Activated CD8-positive, alpha-beta memory T cell treated with anti-CD3 and anti-CD28 coated beads, Interleukin-2, amount 10 ng/mL, durations not matched to agents 7 days and 5 days (primary cell): Measurements from ENCODE around the gene ADGRD1. TPM values are rescaled to one million over a fixed set of nuclear protein-coding genes. Genes with fewer than 3 reads are reported as not detected.
A peak's percentile ranks its signal among the peaks of the same experiment; 100 is the strongest.

Source experiments
- ATAC-seq: fragments of 150-1000 bp; cut with Tn5 transposase; one replicate; pipeline ENCODE4 v1.10.0; 2021; ENCODE audit warnings: moderate library complexity
- CTCF ChIA-PET: fragments of 350-600 bp; sonication (Branson Sonifier 250); formaldehyde crosslinking; loops from one replicate; lab custom pipeline; 2021; ENCODE audit warnings: antibody characterized with exemption; lab: Charles Lee
- DNase-seq: peaks from one replicate; pipeline ENCODE4 v3.0.0-alpha.2; 2020
- H3K27ac Mint-ChIP-seq: one replicate; pipeline ENCODE4 v1.8.0; 2021; ENCODE audit warnings: mild to moderate bottlenecking, mixed read lengths
- H3K27me3 Mint-ChIP-seq: one replicate; pipeline ENCODE4 v1.8.0; 2021; ENCODE audit warnings: mixed read lengths
- H3K36me3 Mint-ChIP-seq: one replicate; pipeline ENCODE4 v1.8.0; 2021; ENCODE audit warnings: mild to moderate bottlenecking, mixed read lengths
- H3K4me1 Mint-ChIP-seq: one replicate; pipeline ENCODE4 v1.8.0; 2021; ENCODE audit warnings: mixed read lengths
- H3K4me3 Mint-ChIP-seq: one replicate; pipeline ENCODE4 v1.8.0; 2021; ENCODE audit warnings: mild to moderate bottlenecking, moderate library complexity, mixed read lengths
- H3K9me3 Mint-ChIP-seq: one replicate; pipeline ENCODE4 v1.8.0; 2022; ENCODE audit warnings: low read depth, mixed read lengths
- total RNA-seq, 2 experiments: library from RNA; stranded (reverse); gene quantifications; one replicate each; pipeline ENCODE4 v1.2.3, GENCODE V29; 2021

ADGRD1 gene
- total RNA-seq, 2 experiments from 2014 or later, result 0.23 to 2.2 TPM

- DNase-seq (no peak), ATAC-seq (no peak)
- H3K4me3 Mint-ChIP-seq, result no peak overlapping the region
- H3K36me3 Mint-ChIP-seq, result no peaks in the 10 kb centered on the region
- no peaks in the 10 kb centered on the region for H3K4me1 Mint-ChIP-seq
- H3K27ac Mint-ChIP-seq, result no peak overlapping the region
- no peaks in the 10 kb centered on the region for H3K27me3 Mint-ChIP-seq
- H3K9me3 Mint-ChIP-seq, result no peaks in the 10 kb centered on the region
- CTCF ChIA-PET, result interaction anchor here (1.0 to 6.6 kb wide), 8 partner anchors 10 to 379 kb away, joined by 3 to 98 read pairs (median 4); no protein-coding TSS in a partner anchor
These were observed 179.6 kb downstream of the ADGRD1 start for GRCh38 chr12:131133015-131133905.

- CTCF ChIA-PET, result interaction anchor here (0.8 to 6.6 kb wide), 3 partner anchors 29 to 697 kb away, joined by 3 to 98 read pairs (median 3); no protein-coding TSS in a partner anchor
- Mint-ChIP-seq H3K36me3 (no peaks in the 10 kb centered on the region), H3K4me1 (no peaks in the 10 kb centered on the region), H3K27ac (no peak overlapping the region), H3K9me3 (no peaks in the 10 kb centered on the region), H3K4me3 (no peak overlapping the region), H3K27me3 (no peaks in the 10 kb centered on the region)
- no peak for DNase-seq
- no peak for ATAC-seq
These were observed 180.3 kb downstream of the ADGRD1 start for GRCh38 chr12:131133994-131134393.

- no peaks in the 10 kb centered on the region for H3K36me3 Mint-ChIP-seq
- no peaks in the 10 kb centered on the region for H3K9me3 Mint-ChIP-seq
- H3K4me1 Mint-ChIP-seq, result no peaks in the 10 kb centered on the region
- CTCF ChIA-PET, result interaction anchor here (0.8 to 6.6 kb wide), 3 partner anchors 29 to 696 kb away, joined by 3 to 98 read pairs (median 3); no protein-coding TSS in a partner anchor
- no peak overlapping the region for H3K27ac Mint-ChIP-seq
- ATAC-seq (no peak), DNase-seq (no peak)
- H3K27me3 Mint-ChIP-seq, result no peaks in the 10 kb centered on the region
- H3K4me3 Mint-ChIP-seq, result no peak overlapping the region
These were observed 181.0 kb downstream of the ADGRD1 start for GRCh38 chr12:131134523-131135310.

- Mint-ChIP-seq H3K27me3 (no peaks in the 10 kb centered on the region), H3K4me1 (no peaks in the 10 kb centered on the region), H3K36me3 (no peaks in the 10 kb centered on the region), H3K4me3 (no peak overlapping the region), H3K27ac (no peak overlapping the region), H3K9me3 (no peaks in the 10 kb centered on the region)
- DNase-seq, result no peak
- no peak for ATAC-seq
- CTCF ChIA-PET, result interaction anchor here (1.3 to 6.6 kb wide), 2 partner anchors 30 to 695 kb away, joined by 3 to 98 read pairs; no protein-coding TSS in a partner anchor
These were observed 181.6 kb downstream of the ADGRD1 start for GRCh38 chr12:131135311-131135785.

- Mint-ChIP-seq H3K9me3 (no peaks in the 10 kb centered on the region), H3K27me3 (no peaks in the 10 kb centered on the region), H3K27ac (no peak overlapping the region), H3K4me3 (no peak overlapping the region), H3K36me3 (no peaks in the 10 kb centered on the region), H3K4me1 (no peaks in the 10 kb centered on the region)
- ATAC-seq (no peak), DNase-seq (no peak)
- CTCF ChIA-PET, result interaction anchor here (6.6 kb wide), 1 partner anchor 31 kb away, joined by 98 read pairs; no protein-coding TSS in a partner anchor
These were observed 182.3 kb downstream of the ADGRD1 start for GRCh38 chr12:131135786-131136538.

GRCh38 chr12:131136539-131136872 lies 182.8 kb downstream of the ADGRD1 start:
- CTCF ChIA-PET, result interaction anchor here (6.6 kb wide), 1 partner anchor 31 kb away, joined by 98 read pairs; no protein-coding TSS in a partner anchor
- Mint-ChIP-seq H3K4me3 (no peak overlapping the region), H3K9me3 (no peaks in the 10 kb centered on the region)

GRCh38 chr12:131137009-131137835 lies 183.5 kb downstream of the ADGRD1 start:
- H3K36me3 Mint-ChIP-seq, result no peaks in the 10 kb centered on the region
- H3K4me3 Mint-ChIP-seq, result no peak overlapping the region
- no peaks in the 10 kb centered on the region for H3K4me1 Mint-ChIP-seq
- no peaks in the 10 kb centered on the region for H3K27me3 Mint-ChIP-seq
- H3K9me3 Mint-ChIP-seq, result no peaks in the 10 kb centered on the region
- no peak overlapping the region for H3K27ac Mint-ChIP-seq
- no peak for ATAC-seq
- no peak for DNase-seq
- CTCF ChIA-PET, result no interaction called here

More at GRCh38 chr12:131136539-131136872, 182.8 kb downstream of the ADGRD1 start:
- ATAC-seq, result no peak
- no peak for DNase-seq
- H3K27ac Mint-ChIP-seq, result no peak overlapping the region
- no peaks in the 10 kb centered on the region for H3K36me3 Mint-ChIP-seq
- no peaks in the 10 kb centered on the region for H3K4me1 Mint-ChIP-seq
- no peaks in the 10 kb centered on the region for H3K27me3 Mint-ChIP-seq

GRCh38 chr12:131137836-131138637 lies 184.3 kb downstream of the ADGRD1 start:
- CTCF ChIA-PET, result no interaction called here
- H3K27ac Mint-ChIP-seq, result no peak overlapping the region
- H3K9me3 Mint-ChIP-seq, result no peaks in the 10 kb centered on the region
- no peak overlapping the region for H3K4me3 Mint-ChIP-seq
- H3K36me3 Mint-ChIP-seq, result no peaks in the 10 kb centered on the region
- no peak for DNase-seq
- no peaks in the 10 kb centered on the region for H3K4me1 Mint-ChIP-seq
- no peaks in the 10 kb centered on the region for H3K27me3 Mint-ChIP-seq
- ATAC-seq, result no peak

GRCh38 chr12:131138638-131139362 lies 185.1 kb downstream of the ADGRD1 start:
- peaks cover 4% of the 10 kb centered on the region for H3K27me3 Mint-ChIP-seq
- H3K4me3 Mint-ChIP-seq, result no peak overlapping the region

GRCh38 chr12:131139363-131140068 lies 185.8 kb downstream of the ADGRD1 start:
- CTCF ChIA-PET, result no interaction called here

More at GRCh38 chr12:131138638-131139362, 185.1 kb downstream of the ADGRD1 start:
- CTCF ChIA-PET, result no interaction called here
- no peaks in the 10 kb centered on the region for H3K9me3 Mint-ChIP-seq
- H3K36me3 Mint-ChIP-seq, result no peaks in the 10 kb centered on the region
- DNase-seq, result no peak
- H3K27ac Mint-ChIP-seq, result no peak overlapping the region
- H3K4me1 Mint-ChIP-seq, result no peaks in the 10 kb centered on the region
- no peak for ATAC-seq

GRCh38 chr12:131140069-131140435 lies 186.3 kb downstream of the ADGRD1 start:
- CTCF ChIA-PET, result no interaction called here
- H3K36me3 Mint-ChIP-seq, result no peaks in the 10 kb centered on the region
- no peak for ATAC-seq

More at GRCh38 chr12:131139363-131140068, 185.8 kb downstream of the ADGRD1 start:
- ATAC-seq (no peak), DNase-seq (peak; percentile 25)
- H3K27me3 Mint-ChIP-seq, result peaks cover 8% of the 10 kb centered on the region
- H3K4me3 Mint-ChIP-seq, result no peak overlapping the region
- no peaks in the 10 kb centered on the region for H3K36me3 Mint-ChIP-seq
- H3K9me3 Mint-ChIP-seq, result no peaks in the 10 kb centered on the region
- no peaks in the 10 kb centered on the region for H3K4me1 Mint-ChIP-seq
- no peak overlapping the region for H3K27ac Mint-ChIP-seq

More at GRCh38 chr12:131140069-131140435, 186.3 kb downstream of the ADGRD1 start:
- Mint-ChIP-seq H3K9me3 (no peaks in the 10 kb centered on the region), H3K27ac (no peak overlapping the region), H3K27me3 (peaks cover 9% of the 10 kb centered on the region), H3K4me3 (no peak overlapping the region), H3K4me1 (no peaks in the 10 kb centered on the region)
- peak; percentile 31 for DNase-seq
